GM12892 (cell line): Measurements from ENCODE around the gene SCYGR3. TPM values are rescaled to one million over a fixed set of nuclear protein-coding genes. Genes with fewer than 3 reads are reported as not detected.

Experiments
- DNase-seq: peaks from one replicate; pipeline ENCODE4 v3.0.0; 2011; ENCODE audit not compliant: insufficient read length
- FAIRE-seq: peaks from 2 replicates; lab custom pipeline; 2011; peaks lifted over from hg19 to GRCh38; lab: Jason Lieb, UNC
- POLR2A ChIP-seq: IDR thresholded peaks from 2 replicates; pipeline ENCODE4 v1.6.1; 2011; ENCODE audit warnings: low read depth, low read length, control low read depth
- POLR2AphosphoS5 ChIP-seq: IDR thresholded peaks from 2 replicates; pipeline ENCODE4 v1.6.1; 2011; ENCODE audit warnings: low read depth, low read length, control low read depth
- TAF1 ChIP-seq: IDR thresholded peaks from 2 replicates; pipeline ENCODE4 v1.6.1; 2011; ENCODE audit warnings: low read depth, mild to moderate bottlenecking, control low read depth, low read length, borderline replicate concordance
- polyA plus RNA-seq: library from polyadenylated mRNA; unstranded; fragments of >200 nt; gene quantifications from one replicate; pipeline ENCODE4 v1.2.1, GENCODE V29; 2012; ENCODE audit warnings: missing spikeins, inconsistent platforms; ENCODE audit not compliant: missing spikeins

Gene SCYGR3, protein sequence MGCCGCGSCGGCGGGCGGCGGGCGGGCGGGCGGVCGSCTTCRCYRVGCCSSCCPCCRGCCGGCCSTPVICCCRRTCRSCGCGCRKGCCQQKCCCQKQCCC
- polyA plus RNA-seq = not detected

DNA sequence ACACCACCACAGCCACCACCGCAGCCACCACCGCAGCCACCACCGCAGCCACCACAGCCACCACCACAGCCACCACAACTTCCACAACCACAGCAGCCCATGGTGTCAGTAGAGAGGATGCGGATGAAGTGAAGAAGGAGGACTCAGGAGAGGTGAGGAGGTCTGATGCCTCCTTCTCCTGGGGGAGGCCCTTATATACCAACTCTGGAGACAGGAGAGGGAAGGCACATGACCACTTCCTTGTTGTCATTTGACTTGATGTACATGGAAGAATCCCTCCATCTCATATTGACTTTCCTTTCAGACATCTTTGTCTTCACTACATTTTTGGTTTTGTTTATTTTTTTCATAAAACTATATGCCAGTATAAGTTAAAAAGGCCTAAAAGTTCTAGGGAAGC, at the start of gene SCYGR3:
SCYGR3 (minus strand) TSS at position 101 of the 400 bp plus-strand sequence; CDS start at position 101, 0 bp downstream.
- no peak for TF ChIP-seq POLR2AphosphoS5
- TF ChIP-seq POLR2A = no peak
- no peak for TF ChIP-seq TAF1
- DNase-seq = no peak
- no peak for FAIRE-seq

DNA sequence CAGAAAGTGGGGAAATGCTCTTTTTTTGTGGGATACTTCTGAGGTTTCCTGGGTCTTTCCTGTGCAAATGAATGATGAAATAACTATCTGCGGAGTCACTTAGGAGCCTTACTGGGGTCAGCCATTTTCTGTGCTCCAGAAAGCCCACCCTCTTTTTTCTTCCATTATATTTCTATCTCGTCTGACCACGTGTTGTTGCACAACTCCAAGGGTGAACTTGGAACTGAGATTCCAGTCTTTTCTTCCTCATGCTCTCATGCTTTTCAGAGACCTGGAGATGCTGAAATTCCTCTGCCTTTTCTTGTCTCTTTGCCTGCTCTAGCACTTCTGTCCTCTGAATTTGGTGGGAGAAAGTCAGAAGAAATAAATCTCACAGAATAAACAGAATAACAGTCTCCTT, 47.2 kb upstream of the SCYGR3 start:
- TF ChIP-seq POLR2AphosphoS5 = no peak
- no peak for TF ChIP-seq TAF1
- TF ChIP-seq POLR2A = no peak
- DNase-seq (no peak), FAIRE-seq (no peak)

DNA sequence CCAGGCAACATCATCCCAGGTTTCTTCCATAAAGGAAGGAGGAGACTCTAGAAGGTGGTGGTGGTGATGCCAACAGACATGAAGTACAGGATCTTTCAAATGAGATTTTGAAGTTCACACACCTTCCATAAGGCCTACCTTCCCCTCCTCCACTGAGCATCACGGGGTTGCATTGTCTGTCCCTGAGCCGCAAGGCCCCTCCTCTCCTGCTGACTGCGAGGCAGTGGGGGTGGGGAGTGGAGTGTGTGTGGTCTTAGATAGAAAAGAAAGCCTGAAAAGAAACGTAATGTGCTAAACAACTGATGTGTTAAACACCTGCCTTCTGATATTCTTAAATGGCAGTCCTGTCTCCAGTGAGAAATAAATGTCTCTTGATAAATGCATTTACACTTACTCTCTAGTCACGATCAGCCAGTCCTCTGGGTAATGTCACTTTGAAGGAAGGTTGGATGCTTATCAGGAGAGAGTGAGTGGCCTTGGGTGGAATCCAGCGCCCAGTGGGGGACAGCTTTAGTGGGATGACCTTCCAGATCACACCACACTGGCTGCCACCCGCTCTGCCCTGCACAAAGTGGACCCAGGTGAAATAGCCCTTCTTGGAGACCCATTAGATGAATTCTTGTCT, 46.5 kb upstream of the SCYGR3 start:
- TF ChIP-seq TAF1 (no peak), POLR2A (no peak), POLR2AphosphoS5 (no peak)
- DNase-seq = no peak
- no peak for FAIRE-seq

DNA sequence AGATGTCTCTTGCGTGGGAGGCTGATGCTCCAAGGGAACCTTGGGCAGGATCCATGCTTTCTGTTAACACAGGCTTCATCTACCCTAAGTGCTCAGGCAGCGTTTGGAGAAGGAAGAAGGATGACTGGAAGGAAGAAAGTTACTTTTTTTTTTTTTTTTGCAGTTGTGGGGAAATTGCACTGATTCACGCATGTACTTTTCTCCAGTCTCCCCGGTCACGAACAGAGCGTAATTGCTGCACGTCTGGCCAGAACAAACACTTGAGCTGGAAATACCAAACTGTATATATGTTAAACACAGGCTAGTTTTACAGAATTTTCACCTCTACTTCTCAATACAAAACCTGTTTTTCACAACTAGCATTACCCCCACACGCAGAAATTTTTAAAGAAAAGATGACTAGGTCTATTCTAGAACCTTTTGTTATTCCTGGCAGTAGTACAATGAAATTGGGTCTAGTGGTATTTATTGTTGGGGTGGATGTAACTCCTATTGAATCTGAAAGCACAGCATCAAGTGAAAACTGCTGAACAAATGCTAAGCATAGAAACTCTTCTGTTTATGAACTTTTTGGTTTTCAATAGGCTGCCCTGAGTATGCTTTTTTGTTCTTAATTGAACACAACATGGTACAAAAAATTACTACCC, 42.7 kb upstream of the SCYGR3 start:
- FAIRE-seq (no peak), DNase-seq (no peak)
- TF ChIP-seq POLR2A (no peak), POLR2AphosphoS5 (no peak), TAF1 (no peak)

DNA sequence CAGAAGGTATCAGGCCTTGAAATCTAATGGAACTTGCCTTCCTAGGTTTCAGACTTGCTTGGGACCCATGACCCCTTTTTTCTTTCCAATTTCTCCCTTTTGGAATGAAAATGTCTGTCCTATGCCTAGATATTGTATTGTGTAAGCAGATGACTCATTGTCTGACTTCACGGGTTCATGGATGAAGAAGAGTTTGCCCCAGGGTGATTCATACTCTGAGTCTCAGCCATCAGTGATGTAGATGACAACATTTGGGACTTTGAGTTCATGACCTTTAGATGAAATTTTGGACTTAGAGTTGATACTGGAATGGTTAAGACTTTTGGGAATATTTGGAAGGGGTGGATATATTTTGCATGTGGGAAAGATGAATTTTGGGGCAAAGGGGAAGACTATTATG, 40.8 kb upstream of the SCYGR3 start:
- DNase-seq (no peak), FAIRE-seq (no peak)
- TF ChIP-seq TAF1 (no peak), POLR2A (no peak), POLR2AphosphoS5 (no peak)

DNA sequence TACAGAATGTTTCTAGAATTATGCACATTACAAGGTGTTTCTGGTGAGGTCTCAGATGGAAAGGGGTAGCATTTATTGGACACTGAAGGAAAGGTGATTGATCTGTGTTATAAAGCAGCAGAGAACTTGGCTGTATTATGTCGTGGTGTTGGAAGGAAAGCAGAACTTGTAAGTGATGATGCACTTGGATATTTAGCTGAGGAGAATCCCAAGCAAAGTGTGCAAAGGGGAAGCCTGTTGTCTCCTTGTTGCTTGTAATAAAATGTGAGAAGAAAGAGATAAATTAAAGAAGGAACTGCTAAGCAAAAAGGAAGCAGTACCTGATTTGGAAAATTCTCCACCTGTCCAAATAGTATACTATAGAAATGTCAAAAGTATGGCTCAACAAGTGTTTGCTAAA, 39.8 kb upstream of the SCYGR3 start:
- TF ChIP-seq POLR2A (no peak), TAF1 (no peak), POLR2AphosphoS5 (no peak)
- FAIRE-seq (no peak), DNase-seq (no peak)

DNA sequence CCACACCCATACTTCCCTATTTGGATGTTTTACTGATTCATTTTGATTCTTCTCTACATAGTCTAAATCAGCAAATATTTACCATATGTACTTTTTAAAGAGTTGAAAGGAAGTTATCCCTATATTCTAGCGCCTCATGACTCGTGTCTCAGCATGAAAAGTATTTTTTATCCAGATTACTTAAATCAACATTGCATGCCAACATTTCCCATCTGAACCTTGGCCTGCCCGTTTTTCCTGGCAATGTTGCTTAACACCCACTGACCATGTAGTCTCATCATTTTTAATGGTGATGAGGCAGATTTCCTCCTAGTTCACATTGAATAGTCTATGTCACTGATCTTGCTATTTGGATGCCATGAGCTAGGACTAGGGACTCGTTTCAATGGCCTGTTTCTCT, 38.8 kb upstream of the SCYGR3 start:
- TF ChIP-seq TAF1 (no peak), POLR2A (no peak), POLR2AphosphoS5 (no peak)
- DNase-seq (no peak), FAIRE-seq (no peak)

DNA sequence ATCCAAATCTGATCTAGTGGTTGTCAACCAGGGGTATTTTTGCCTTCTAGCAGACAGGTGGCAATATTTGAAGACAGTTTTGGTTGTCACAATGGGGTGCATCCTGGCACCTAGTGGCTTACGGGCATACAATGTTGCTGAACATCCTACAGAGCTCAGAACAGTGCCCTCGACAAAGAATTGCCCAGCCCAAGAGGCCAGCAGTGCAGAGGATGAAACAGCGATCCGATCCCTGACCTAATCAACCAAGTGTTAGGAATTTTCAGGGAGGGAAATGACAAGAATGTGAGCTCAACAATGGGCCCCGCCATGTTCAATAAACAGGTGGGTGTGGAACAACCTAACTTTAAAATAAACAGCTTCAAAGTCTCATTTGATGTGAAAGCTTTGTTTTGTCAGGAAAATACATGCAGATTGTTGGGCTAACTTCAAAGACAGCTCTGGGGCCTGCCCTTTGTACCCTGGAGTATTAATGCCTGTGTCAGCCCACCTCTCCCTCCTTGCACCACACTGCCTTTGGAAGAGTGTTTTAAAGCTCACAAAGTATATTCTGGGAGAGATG, 29.4 kb upstream of the SCYGR3 start:
- FAIRE-seq (no peak), DNase-seq (no peak)

DNA sequence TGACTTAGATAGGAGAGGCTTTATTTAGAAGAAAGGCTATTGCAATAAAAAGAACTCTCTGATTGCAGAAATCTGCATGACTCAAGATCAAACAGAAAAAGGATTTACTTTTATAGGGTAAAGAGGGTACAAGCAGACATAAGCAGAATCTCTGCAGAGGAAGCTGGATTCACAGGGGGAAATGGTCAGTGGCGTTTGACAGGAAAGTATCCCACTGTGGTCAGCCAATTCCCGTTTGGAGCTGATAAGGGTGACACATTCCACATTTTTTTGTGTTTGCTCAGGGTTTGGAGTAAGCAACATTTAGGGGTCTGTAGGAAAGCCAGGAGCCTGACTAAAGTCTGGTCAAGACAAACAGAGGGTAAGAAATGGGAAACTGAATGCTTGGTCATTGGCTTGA, 28.0 kb upstream of the SCYGR3 start:
- FAIRE-seq = no peak
- TF ChIP-seq TAF1 (no peak), POLR2AphosphoS5 (no peak), POLR2A (no peak)
- no peak for DNase-seq

More for the DNA sequence above, 29.4 kb upstream of the SCYGR3 start:
- TF ChIP-seq TAF1 = no peak
- TF ChIP-seq POLR2A = no peak
- no peak for TF ChIP-seq POLR2AphosphoS5

DNA sequence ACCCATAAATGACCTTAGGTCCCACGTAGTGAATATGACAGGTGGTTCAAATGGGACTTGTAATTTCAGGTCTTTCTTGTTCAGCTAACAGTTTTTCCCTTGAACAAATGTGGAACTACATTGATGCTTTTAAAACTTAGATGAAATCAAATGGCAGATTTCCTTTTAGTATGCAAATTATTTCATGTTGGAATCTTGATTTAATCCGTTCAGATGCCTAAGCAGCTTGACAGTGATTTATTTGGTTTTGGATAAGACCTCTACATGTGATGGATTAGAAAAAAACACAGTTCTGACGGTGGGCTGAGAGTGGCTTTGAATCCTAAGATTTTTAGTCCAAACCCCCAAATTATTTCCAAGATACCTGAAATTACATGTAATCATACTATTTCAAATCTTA, 19.6 kb upstream of the SCYGR3 start:
- no peak for FAIRE-seq
- TF ChIP-seq POLR2A (no peak), TAF1 (no peak), POLR2AphosphoS5 (no peak)
- DNase-seq = no peak

DNA sequence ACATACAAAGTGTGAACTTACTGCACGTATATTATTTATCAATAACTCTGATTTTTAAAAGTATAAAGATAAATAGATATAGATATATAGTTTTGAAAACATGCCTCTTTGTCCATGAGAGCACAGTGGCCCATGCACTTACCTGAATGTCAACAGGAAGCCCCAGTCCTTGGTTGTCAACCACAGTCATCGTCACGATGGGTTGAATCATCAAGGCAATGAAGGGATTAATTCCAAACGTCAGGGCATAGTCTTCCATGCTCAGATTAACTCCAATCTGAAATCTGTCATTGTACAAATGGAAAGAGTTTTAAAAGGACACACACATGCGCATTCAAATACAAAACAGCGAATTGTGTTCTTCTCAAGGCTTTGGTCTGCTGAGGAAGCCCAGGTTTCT, 18.2 kb upstream of the SCYGR3 start:
- TF ChIP-seq POLR2A = no peak
- TF ChIP-seq POLR2AphosphoS5 = no peak
- FAIRE-seq = no peak

DNA sequence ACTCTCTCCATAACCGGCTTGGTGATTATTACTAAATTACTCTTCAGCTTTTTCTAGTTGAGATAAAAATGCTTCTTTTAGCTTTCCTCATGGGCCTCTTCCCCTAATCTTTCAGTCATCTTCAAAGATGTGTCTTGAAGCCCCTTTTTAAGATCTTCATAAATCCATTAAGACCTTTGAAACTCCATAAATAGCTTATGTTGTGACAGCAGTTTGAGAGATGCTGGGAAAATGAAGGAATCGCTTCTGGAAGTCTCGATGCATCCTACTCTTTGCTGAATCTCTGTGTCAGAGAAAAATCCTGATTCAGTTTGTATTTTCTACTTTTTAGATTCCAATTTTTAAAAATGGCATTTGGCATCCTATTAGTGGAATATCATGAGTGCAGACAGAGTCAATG, 15.7 kb upstream of the SCYGR3 start:
- FAIRE-seq = no peak
- no peak for DNase-seq
- TF ChIP-seq TAF1 = no peak
- no peak for TF ChIP-seq POLR2AphosphoS5
- TF ChIP-seq POLR2A = no peak

More for the DNA sequence above, 18.2 kb upstream of the SCYGR3 start:
- DNase-seq = no peak
